ENCODE results near the gene RFT1.

RFT1 gene

GRCh38 chr3:53126601-53127000 lies 3.6 kb downstream of the RFT1 start:
- DNase-seq (ENCODE audit: low spot score), result no peak

- DNase-seq (ENCODE audit: low spot score), result no peak
These were observed 6.3 kb downstream of the RFT1 start for GRCh38 chr3:53123953-53124352.

- DNase-seq (ENCODE audit: low spot score), result no peak
These were observed 6.7 kb downstream of the RFT1 start for GRCh38 chr3:53123510-53123909.

GRCh38 chr3:53122933-53123305 lies 7.3 kb downstream of the RFT1 start:
- DNase-seq (ENCODE audit: low spot score), result no peak

GRCh38 chr3:53122255-53122932 lies 7.8 kb downstream of the RFT1 start:
- no peak for DNase-seq (ENCODE audit: low spot score)

- DNase-seq (ENCODE audit: low spot score), result no peak
These were observed 9.9 kb downstream of the RFT1 start for GRCh38 chr3:53120336-53120735.

- no peak for DNase-seq (ENCODE audit: low spot score)
These were observed 13.3 kb downstream of the RFT1 start for GRCh38 chr3:53116956-53117355.

- DNase-seq (ENCODE audit: low spot score), result peak; percentile 95
These were observed 15.7 kb downstream of the RFT1 start for GRCh38 chr3:53114412-53115074.

GRCh38 chr3:53114011-53114400 lies 16.2 kb downstream of the RFT1 start:
- DNase-seq (ENCODE audit: low spot score), result peak; percentile 82

- no peak for DNase-seq (ENCODE audit: low spot score)
These were observed 16.8 kb downstream of the RFT1 start for GRCh38 chr3:53113293-53114010.

GRCh38 chr3:53111822-53112221 lies 18.4 kb downstream of the RFT1 start:
- no peak for DNase-seq (ENCODE audit: low spot score)

GRCh38 chr3:53109891-53110771 lies 20.1 kb downstream of the RFT1 start:
- DNase-seq (ENCODE audit: low spot score), result peak; percentile 33

- DNase-seq (ENCODE audit: low spot score), result peak; percentile 92
These were observed 21.0 kb downstream of the RFT1 start for GRCh38 chr3:53109190-53109589.

GRCh38 chr3:53104762-53105161 lies 25.5 kb downstream of the RFT1 start:
- DNase-seq (ENCODE audit: low spot score), result no peak

GRCh38 chr3:53103397-53104296 lies 26.6 kb downstream of the RFT1 start:
- no peak for DNase-seq (ENCODE audit: low spot score)

- no peak for DNase-seq (ENCODE audit: low spot score)
These were observed 27.6 kb downstream of the RFT1 start for GRCh38 chr3:53102601-53103147.

- no peak for DNase-seq (ENCODE audit: low spot score)
These were observed 28.3 kb downstream of the RFT1 start for GRCh38 chr3:53101956-53102355.

GRCh38 chr3:53100818-53101466 lies 29.3 kb downstream of the RFT1 start:
- no peak for DNase-seq (ENCODE audit: low spot score)

GRCh38 chr3:53097887-53098286 lies 32.3 kb downstream of the RFT1 start:
- no peak for DNase-seq (ENCODE audit: low spot score)

- no peak for DNase-seq (ENCODE audit: low spot score)
These were observed 37.3 kb downstream of the RFT1 start for GRCh38 chr3:53092942-53093341.

Data from kidney tubule cell (primary cell).